ENCODE measurements around the gene SPATA18.
"Not testable (repeated sequence)": the region's sequence is repeated elsewhere in the genome, so short reads cannot be mapped to it uniquely, and the experiment has no call there.

DNA sequence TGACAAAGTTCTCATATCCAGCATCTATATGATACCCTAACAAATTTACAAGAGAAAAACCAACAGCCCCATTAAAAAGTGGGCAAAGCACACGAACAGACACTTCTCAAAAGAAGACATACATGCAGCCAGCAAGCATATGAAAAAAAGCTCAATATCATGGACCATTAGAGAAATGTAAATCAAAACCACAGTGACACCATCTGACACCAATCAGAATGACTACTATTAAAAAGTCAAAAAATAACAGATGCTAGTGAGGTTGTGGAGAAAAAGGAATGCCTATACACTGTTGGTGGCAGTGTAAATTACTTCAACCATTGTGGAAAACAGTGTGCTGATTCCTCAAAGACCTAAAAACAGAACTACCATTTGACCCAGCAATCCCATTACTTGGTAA, 86.0 kb downstream of the SPATA18 start:
- TF ChIP-seq, protein P1, sequence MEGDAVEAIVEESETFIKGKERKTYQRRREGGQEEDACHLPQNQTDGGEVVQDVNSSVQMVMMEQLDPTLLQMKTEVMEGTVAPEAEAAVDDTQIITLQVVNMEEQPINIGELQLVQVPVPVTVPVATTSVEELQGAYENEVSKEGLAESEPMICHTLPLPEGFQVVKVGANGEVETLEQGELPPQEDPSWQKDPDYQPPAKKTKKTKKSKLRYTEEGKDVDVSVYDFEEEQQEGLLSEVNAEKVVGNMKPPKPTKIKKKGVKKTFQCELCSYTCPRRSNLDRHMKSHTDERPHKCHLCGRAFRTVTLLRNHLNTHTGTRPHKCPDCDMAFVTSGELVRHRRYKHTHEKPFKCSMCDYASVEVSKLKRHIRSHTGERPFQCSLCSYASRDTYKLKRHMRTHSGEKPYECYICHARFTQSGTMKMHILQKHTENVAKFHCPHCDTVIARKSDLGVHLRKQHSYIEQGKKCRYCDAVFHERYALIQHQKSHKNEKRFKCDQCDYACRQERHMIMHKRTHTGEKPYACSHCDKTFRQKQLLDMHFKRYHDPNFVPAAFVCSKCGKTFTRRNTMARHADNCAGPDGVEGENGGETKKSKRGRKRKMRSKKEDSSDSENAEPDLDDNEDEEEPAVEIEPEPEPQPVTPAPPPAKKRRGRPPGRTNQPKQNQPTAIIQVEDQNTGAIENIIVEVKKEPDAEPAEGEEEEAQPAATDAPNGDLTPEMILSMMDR (optimal IDR thresholded peaks at IDR 0.05 in 1 of 3, IDR thresholded peaks at IDR 0.05 in 1 of 3, conservative IDR thresholded peaks at IDR 0.05 in 1 of 3; ENCODE audit: extremely low read depth in 1 of 3, insufficient read depth in 2 of 3, low read length in 3 of 3), result not testable (repeated sequence)
- TF ChIP-seq EZH2 (IDR thresholded peaks at IDR 0.05; ENCODE audit: low read length), result not testable (repeated sequence)

Measured in keratinocyte (primary cell).